Endothelial cell (in vitro differentiated cells): ENCODE measurements around the gene RETSAT. TPM values are rescaled to one million over a fixed set of nuclear protein-coding genes. Genes with fewer than 3 reads are reported as not detected.
A peak's percentile ranks its signal among the peaks of the same experiment; 100 is the strongest.

Experiments
- DNase-seq: peaks from one replicate; pipeline ENCODE4 v3.0.0; 2021; ENCODE audit warnings: low spot score
- H3K27ac Mint-ChIP-seq: one replicate; pipeline ENCODE4 v1.8.0; 2021; ENCODE audit warnings: mixed read lengths, inconsistent platforms; ENCODE audit not compliant: unreplicated experiment
- H3K27me3 Mint-ChIP-seq: one replicate; pipeline ENCODE4 v1.8.0; 2021; ENCODE audit warnings: mild to moderate bottlenecking, moderate library complexity, mixed read lengths, inconsistent platforms; ENCODE audit not compliant: unreplicated experiment
- H3K36me3 Mint-ChIP-seq: one replicate; pipeline ENCODE4 v1.8.0; 2021; ENCODE audit warnings: mild to moderate bottlenecking, low read depth, mixed read lengths, inconsistent platforms; ENCODE audit not compliant: unreplicated experiment
- H3K4me1 Mint-ChIP-seq: one replicate; pipeline ENCODE4 v1.8.0; 2021; ENCODE audit warnings: mild to moderate bottlenecking, mixed read lengths, inconsistent platforms; ENCODE audit not compliant: unreplicated experiment
- H3K4me3 Mint-ChIP-seq: one replicate; pipeline ENCODE4 v1.8.0; 2021; ENCODE audit warnings: mild to moderate bottlenecking, mixed read lengths, inconsistent platforms; ENCODE audit not compliant: unreplicated experiment
- H3K9me3 Mint-ChIP-seq: one replicate; pipeline ENCODE4 v1.8.0; 2021; ENCODE audit warnings: mixed read lengths, inconsistent platforms; ENCODE audit not compliant: unreplicated experiment
- CTCF ChIP-seq: fragments of 200-600 bp; sonication (generic); IDR thresholded peaks from one replicate; pipeline ENCODE4 v1.5.0; 2021; ENCODE audit warnings: antibody characterized with exemption; ENCODE audit not compliant: unreplicated experiment
- total RNA-seq: library from RNA; stranded (reverse); fragmentation: NEBNext Ultra II Directional; extraction: Animal tissue kit (Norgen Biotek cat#: 25700); gene quantifications from one replicate; pipeline ENCODE4 v1.2.1, GENCODE V29; 2021; ENCODE audit not compliant: unreplicated experiment

Gene RETSAT
- total RNA-seq, 1 donor from 2014 or later: 37.0 TPM

- peaks cover 31% of the 10 kb centered on the region for H3K36me3 Mint-ChIP-seq
- no peak overlapping the region for H3K4me3 Mint-ChIP-seq
- TF ChIP-seq CTCF: no peak
- no peaks in the 10 kb centered on the region for H3K9me3 Mint-ChIP-seq
- DNase-seq: no peak
- H3K4me1 Mint-ChIP-seq: peaks cover 14% of the 10 kb centered on the region
- H3K27ac Mint-ChIP-seq: no peak overlapping the region
- H3K27me3 Mint-ChIP-seq: peaks cover 15% of the 10 kb centered on the region
These were observed 39.5 kb downstream of the RETSAT start for GRCh38 chr2:85314884-85315242.

DNA sequence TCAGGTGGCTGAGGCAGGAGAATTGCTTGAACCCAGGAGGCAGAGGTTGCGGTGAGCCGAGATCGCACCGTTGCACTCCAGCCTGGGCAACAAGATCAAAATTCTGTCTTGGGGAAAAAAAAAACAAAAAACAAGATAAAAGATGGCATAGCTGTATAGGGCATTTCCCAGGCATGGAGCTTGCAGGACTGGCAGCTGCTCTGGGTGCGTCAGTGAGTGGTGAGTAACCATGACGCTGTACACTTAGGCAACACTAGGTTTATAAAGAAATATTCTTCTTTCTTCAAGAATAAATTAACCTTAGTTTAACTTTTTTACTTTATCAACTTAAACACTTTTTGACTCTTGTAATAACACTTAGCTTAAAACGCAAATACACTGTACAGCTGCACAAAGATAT lies 41.9 kb downstream of the RETSAT start:
- Mint-ChIP-seq H3K4me3 (no peak overlapping the region), H3K27me3 (peaks cover 18% of the 10 kb centered on the region), H3K4me1 (peaks cover 23% of the 10 kb centered on the region), H3K36me3 (peaks cover 31% of the 10 kb centered on the region), H3K27ac (no peak overlapping the region), H3K9me3 (no peaks in the 10 kb centered on the region)
- no peak for DNase-seq
- TF ChIP-seq CTCF: no peak

- peaks cover 37% of the 10 kb centered on the region for H3K36me3 Mint-ChIP-seq
- TF ChIP-seq CTCF: no peak
- H3K4me3 Mint-ChIP-seq: peak overlapping the region; percentile 27
- H3K9me3 Mint-ChIP-seq: no peaks in the 10 kb centered on the region
- peaks cover 24% of the 10 kb centered on the region for H3K27me3 Mint-ChIP-seq
- peak overlapping the region; percentile 76 for H3K27ac Mint-ChIP-seq
- no peak for DNase-seq
- peaks cover 34% of the 10 kb centered on the region for H3K4me1 Mint-ChIP-seq
These were observed 44.0 kb downstream of the RETSAT start for GRCh38 chr2:85310330-85310729.

DNA sequence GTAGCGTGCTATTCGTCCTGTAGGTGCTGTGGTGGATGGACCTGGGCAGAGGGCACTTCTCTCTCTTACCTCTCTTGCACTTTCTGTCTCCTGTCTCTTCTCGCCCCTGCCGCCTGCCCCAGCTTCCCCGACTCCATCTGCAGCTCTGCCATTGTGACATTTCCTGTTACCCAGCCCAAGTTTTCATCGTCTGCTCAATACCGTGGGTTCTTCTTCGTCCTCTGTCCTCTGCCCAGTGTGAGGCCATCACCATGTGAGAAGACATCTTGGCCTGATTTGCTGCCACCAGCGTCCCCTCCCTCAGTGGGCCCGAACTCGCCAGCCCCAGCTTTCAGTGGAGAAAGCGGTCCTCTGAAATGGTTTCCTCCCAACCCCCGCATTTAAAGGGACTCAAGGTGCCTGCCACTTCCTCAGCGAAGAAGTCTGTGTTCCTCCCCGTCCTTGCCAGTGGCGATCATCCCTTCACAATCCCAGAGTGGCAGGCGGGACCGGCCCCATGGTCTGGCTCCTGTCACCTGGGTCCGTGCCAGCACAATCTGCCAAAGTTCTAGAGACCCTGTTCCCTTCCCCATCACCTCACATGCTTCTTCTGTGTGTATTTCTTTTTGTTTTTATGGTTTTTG lies 44.5 kb downstream of the RETSAT start:
- Mint-ChIP-seq H3K4me3 (peak overlapping the region; percentile 27), H3K27me3 (peaks cover 24% of the 10 kb centered on the region), H3K36me3 (peaks cover 39% of the 10 kb centered on the region), H3K9me3 (no peaks in the 10 kb centered on the region), H3K27ac (peak overlapping the region; percentile 76), H3K4me1 (peaks cover 35% of the 10 kb centered on the region)
- TF ChIP-seq CTCF: no peak
- no peak for DNase-seq

DNA sequence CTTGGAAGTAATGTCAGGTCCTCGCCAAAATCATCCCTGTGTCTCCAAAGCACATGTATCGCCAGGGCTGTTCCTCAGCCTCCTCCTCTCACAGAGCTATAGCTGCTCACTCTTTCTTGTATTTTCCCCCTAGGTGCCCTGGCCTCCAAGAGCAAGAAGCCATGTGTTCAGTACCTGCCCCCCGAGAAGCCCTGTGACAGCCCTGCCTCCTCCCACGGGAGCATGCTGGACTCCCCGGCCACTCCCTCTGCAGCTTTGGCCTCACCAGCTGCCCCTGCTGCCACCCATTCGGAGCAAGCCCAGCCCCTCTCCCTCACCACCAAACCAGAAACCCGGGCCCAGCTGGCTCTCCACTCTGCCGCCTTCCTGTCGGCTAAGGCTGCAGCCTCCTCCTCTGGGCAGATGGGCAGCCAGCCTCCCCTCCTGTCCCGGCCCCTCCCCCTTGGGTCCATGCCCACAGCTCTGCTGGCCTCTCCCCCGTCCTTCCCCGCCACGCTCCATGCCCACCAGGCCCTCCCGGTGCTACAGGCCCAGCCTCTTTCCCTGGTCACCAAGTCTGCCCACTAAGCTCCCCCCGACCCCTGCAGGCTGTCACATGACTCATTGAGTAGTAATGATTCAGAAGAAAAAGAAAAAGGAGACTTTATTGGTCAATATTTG lies 45.3 kb downstream of the RETSAT start:
- no peak for TF ChIP-seq CTCF
- peaks cover 31% of the 10 kb centered on the region for H3K27me3 Mint-ChIP-seq
- H3K27ac Mint-ChIP-seq: peak overlapping the region; percentile 76
- peaks cover 43% of the 10 kb centered on the region for H3K36me3 Mint-ChIP-seq
- no peaks in the 10 kb centered on the region for H3K9me3 Mint-ChIP-seq
- H3K4me3 Mint-ChIP-seq: peak overlapping the region; percentile 59
- no peak for DNase-seq
- peaks cover 41% of the 10 kb centered on the region for H3K4me1 Mint-ChIP-seq
